Stimulated activated CD8-positive, alpha-beta memory T cell treated with anti-CD3 and anti-CD28 coated beads, Interleukin-15, amount 100 ng/mL, for 48 hours (primary cell): ENCODE measurements around the gene COL6A1.
"Not testable (repeated sequence)": the region's sequence is repeated elsewhere in the genome, so short reads cannot be mapped to it uniquely, and the experiment has no call there.

Source experiments
- DNase-seq, 2 donors: peaks; one replicate each; pipeline ENCODE4 v3.0.0-alpha.2; 2020; ENCODE audit warnings: low read depth in 2 of 2

COL6A1 gene

GRCh38 chr21:45965084-45965809, 16.3 kb upstream of the COL6A1 start:
- no peak for DNase-seq

GRCh38 chr21:45966791-45967394, 14.7 kb upstream of the COL6A1 start:
- DNase-seq: no peak

- DNase-seq: no peak
Measured at GRCh38 chr21:45969921-45970673, 11.5 kb upstream of the COL6A1 start.

- DNase-seq: peak in 1 of 2 donors; percentile 37
Measured at GRCh38 chr21:45970674-45971615, 10.6 kb upstream of the COL6A1 start.

- no peak for DNase-seq
Measured at GRCh38 chr21:45971616-45972352, 9.8 kb upstream of the COL6A1 start.

- DNase-seq: no peak
Measured at GRCh38 chr21:45972353-45972715, 9.2 kb upstream of the COL6A1 start.

GRCh38 chr21:45972716-45973474, 8.7 kb upstream of the COL6A1 start:
- no peak for DNase-seq

- DNase-seq: peak; percentile 80
Measured at GRCh38 chr21:45973475-45974072, 8.0 kb upstream of the COL6A1 start.

- DNase-seq: no peak
Measured at GRCh38 chr21:45974073-45975019, 7.2 kb upstream of the COL6A1 start.

- no peak for DNase-seq
Measured at GRCh38 chr21:45975020-45975666, 6.4 kb upstream of the COL6A1 start.

GRCh38 chr21:45975667-45976409, 5.7 kb upstream of the COL6A1 start:
- not testable (repeated sequence) for DNase-seq

- DNase-seq: no peak
Measured at GRCh38 chr21:45976701-45977311, 4.8 kb upstream of the COL6A1 start.

- DNase-seq: no peak
Measured at GRCh38 chr21:45977396-45977795, 4.2 kb upstream of the COL6A1 start.

- peak in 1 of 2 donors; percentile 30 for DNase-seq
Measured at GRCh38 chr21:45979141-45979631, 2.4 kb upstream of the COL6A1 start.

GRCh38 chr21:45979651-45980050, 1.9 kb upstream of the COL6A1 start:
- no peak for DNase-seq

- DNase-seq: no peak
Measured at GRCh38 chr21:45980271-45980670, 1.3 kb upstream of the COL6A1 start.

- DNase-seq: no peak
Measured at GRCh38 chr21:45980697-45981096, 873 bp upstream of the COL6A1 start.
